CMK (cell line): ENCODE results near the gene NEIL1.

Experiments
- DNase-seq: peaks from one replicate; pipeline ENCODE4 v3.0.0-alpha.2; 2010; ENCODE audit warnings: low read depth

The NEIL1 gene

DNA sequence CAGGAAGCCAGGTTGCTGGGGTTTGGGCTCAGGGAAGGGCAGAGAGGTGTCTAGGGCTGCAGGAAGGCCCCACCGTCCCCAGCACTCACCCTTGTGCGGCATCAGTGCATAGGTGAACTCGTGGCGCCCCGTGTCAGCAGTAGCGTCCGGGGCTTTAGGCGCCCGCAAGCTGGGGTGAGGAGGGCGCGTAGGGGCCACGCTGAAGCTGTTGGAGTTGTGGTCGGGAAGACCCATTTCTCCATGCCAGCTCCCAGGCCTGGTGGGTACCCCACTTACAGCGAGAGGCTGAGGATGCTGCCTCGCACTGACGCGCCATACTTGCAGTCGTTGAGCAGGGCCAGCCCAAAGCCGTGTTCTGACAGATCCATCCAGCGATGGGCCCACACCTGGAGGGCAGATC lies 9.7 kb downstream of the NEIL1 start:
- no peak for DNase-seq

DNA sequence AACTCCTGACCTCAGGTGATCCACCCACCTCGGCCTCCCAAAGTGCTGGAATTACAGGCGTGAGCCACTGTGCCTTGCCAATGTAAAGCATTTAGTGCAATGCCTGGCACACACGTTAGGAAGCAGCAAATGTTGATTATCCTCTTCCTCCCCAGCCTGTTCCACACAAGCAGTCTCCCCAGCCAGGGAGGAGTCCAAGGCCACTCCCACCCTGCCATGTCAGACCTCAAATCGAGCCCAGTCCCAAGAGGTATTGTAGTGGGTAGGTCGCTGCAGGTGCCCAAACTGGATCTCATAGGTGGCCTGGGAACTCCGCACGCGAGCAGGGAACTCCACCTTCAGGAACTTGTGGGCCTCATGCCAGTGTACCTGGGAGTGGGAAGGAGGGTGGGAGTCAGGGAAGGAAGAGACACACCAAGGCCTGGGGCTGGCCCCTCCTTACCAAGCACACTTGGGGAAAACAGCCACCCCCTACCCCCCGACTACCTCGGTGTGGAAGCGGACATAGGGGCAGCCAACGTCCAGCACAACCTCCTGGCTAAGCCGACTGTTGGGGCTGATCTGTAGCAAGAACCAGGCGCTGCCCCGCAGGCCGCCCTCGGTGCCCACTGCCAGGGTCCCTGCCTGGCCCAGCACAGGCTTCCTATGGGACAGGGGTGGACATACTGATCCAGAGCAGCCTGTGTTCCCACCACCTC lies 11.3 kb downstream of the NEIL1 start:
- DNase-seq, result no peak

DNA sequence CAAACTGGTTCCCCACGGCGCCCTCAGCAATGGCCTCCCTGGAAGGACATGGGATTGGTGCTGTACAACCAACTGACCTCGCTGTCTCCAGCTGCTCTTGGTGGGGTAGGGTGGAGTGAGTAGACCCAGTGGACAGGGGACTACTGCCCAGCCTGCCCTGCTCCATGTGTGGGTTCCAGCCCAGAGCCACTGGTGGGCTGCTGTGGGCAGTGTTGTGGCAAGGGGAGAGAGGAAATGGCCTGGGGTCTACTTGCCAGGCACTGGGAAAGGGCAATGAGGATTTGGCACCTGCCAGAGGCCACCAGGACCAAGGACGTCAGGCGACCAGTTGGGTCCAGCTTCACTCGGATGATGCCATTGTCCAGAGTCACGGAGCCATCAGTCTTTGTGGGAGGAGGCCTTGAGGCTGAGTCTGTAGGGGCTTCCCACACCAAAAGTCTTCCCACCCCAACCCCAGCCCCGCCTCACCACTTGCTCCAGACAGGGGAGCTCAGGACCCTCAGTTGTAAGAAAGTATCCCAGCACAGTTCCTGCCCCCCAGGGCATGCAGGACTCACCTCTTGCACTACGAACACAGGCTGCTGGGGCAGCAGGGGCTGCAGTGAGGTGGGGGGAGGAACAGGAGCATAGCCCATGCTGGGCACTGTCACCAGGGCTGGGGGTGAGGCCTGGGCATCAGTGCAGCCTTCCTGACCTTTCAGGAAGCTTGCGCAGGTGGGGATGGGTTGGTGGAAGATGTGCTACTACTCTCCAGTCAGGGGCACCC lies 12.1 kb downstream of the NEIL1 start:
- no peak for DNase-seq

DNA sequence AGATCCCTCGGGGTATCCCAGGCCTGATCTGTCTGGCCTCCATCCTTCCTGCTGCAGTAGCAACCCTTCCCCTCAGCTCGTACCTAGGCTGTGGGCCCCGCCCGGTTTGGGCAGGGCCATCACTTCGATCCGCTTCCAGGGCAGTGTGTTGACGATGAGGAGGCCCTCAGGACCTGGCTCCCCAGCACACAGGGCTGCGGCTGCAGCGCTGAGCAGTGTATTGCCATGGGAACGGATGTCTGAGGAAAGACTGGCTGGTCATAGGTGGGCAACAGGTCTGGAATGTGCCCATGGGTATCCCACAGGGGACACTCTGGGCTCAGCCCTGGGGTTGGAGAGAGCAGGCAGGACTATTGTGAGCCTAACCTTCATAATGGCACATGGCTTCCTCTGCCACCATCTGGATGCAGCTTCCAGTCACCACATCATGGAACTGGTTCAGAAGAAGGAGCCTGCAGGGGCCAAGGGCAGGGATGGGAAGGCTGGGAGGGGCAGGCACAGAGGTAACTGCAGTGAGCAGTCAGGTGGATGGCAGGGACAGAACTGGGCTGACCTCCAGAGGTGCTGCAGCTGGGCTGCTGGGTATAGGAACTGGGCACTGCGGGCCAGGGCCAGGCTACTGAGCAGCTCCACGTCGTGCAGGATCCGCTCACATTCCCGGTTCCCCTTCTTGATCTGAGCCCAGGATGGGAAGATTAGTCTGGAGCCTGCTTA lies 12.9 kb downstream of the NEIL1 start:
- DNase-seq, result no peak

DNA sequence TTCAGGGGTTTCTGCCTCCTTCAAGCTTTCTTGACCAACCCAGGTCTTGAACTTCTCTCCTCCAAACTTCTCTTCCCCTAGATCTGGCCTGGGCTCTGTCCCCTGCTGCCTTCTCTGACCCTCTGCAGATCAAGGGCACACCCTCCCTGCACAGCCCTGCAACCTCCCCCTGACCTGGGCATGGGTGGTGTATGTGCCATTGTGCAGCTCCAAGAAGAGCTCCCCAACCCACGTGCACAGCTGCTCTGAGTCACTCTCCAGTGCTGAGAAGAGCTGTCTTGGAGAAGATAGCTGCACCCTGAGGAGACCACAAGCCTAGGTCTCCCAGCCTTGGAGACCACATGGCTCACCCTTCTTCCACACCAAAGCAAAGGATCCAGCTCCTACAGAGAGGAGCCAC lies 13.6 kb downstream of the NEIL1 start:
- DNase-seq, result no peak

DNA sequence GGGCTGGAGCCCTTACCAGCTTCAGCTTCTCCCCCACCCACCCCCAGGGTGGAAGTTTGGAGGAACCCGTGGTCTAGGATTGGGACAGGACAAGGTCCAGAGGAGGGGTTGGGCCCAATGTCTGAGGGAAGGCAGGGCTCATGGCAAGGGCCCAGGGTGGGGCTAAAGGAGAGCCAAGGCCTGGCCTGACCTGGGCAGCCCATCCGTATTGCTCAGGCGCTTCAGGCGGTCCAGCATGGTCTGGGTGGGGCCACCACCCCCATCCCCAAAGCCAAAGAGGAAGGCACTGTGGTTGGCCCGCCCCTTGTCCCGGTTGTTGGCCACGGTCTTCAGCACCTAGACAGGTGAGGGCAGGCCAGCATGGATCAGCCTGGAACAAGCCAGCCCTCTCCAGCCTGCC lies 14.0 kb downstream of the NEIL1 start:
- no peak for DNase-seq

DNA sequence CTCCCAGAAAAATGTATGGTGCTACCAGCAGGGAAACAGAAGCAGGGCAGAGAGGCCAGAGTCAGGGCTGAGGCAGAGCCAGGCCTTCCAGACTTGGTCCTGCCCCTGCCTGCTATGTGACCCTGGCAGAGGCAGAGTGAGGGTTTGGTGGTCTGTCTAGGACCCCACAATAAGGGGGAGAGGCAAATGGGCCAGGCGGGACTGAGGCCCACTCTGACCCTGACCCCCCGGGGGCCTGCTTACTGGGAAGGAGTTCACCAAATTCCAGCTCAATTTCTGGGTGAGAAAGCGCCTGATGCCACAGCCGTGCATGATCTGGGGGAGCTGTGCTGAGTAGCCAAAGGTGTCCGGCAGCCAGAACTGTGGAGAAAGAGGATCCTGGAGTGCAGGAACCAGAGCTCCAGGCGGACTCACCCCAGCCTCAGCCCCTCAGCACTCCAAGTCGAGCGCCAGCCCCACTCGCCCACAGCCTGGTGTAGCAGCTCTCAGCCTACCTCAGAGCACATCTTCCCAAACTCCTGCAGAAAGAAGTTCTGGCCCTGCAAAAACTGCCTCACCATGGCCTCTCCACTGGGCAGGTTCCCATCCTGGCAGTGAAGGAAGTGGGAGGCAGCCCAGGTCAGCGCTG lies 14.6 kb downstream of the NEIL1 start:
- no peak for DNase-seq

DNA sequence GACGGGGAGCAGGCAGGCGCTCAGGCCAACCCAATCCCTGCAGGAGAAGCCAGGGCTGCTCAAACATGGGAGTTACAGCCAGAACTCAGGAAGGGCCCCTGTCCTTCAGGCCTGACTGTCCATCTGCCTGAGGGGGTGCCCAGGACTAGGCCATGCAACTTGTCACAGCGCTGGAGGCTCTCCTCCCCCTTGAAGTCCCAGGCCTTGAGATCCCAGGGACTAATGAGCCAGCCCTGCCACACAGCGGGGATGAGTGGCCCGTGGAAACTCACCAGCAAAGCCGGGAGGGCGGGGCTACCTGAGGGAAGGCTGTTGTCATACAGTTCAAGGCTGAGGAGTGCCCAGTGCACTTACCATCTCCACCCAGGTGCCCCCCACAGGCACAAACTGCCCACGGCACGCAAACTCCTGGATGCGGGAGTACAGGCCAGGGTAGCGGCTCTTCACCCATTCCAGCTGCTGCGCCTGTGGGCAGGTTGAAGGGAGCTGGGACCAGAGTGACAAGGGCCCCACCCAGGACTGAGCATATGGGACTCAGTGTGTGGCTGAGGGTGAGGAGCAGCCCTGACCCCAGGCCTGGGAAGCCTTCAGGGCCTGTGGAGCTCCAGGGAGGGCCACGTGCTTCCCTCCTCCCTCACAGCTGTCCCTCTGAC lies 15.3 kb downstream of the NEIL1 start:
- no peak for DNase-seq

DNA sequence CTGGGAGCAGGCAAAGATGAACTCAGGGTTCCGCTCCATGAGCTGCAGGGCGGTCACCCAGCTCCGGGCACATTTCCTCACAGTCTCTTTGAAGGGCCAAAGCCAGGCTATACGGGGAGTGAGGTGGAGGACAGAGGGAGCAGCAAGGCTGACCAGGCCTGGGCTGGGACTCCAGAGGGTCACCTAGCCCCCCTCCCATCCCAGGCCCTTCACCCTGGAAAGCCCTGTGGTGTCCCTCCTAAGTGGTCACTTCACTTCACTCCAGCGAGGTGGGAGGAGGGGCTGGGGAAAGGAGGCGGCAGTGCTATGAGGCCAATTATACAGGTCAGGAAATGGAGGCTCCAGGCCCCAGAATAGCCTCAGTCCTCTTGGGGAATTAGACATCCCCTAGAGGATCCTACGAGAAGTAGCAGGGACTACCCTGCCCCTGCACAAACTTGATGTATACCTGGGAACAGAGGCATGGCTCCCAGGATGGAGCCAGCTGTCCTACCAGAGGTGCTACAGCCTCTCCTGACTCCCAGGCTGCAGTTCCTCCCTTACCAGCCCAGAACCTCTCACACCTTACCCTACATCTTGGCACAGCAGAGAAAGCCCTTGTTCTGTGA lies 15.9 kb downstream of the NEIL1 start:
- DNase-seq, result no peak

DNA sequence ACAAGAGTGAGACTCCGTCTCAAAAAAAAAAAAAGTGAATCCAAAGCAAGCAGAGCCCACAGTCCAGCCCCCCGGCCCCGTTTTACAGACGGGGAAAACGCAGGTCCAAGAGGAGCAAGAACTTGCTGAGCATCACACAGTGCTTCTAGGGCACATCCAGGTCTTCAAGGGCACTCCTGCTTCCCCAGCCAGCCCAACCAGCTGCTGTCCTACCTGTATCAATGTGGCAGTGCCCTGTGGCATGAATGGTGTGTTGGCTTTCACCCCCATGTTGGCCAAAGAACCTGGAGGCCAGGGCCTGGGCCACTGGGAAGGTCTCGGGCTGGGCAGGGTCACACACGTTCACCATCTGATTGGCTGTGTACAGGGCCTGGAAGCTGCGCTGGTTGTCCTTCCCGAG lies 16.9 kb downstream of the NEIL1 start:
- no peak for DNase-seq

DNA sequence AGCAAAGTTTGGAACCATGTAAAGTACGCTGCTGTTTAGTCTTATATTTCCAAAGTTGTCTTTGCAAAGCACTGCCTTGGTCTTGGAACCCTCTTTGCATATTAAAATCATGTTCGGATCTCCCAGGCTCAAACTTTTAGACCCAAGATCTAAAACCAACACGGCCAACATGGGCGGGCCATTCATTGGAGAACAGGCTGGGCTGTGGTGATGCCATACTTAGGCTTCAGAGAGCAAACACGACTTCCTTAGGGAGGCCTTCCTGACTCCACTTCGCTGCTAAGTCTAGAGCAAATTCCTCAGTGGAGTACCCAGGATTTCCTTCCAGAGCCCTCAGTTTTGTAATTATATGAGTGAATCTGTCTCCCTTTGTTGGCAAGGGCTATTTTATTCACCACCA lies 18.0 kb downstream of the NEIL1 start:
- DNase-seq, result no peak

DNA sequence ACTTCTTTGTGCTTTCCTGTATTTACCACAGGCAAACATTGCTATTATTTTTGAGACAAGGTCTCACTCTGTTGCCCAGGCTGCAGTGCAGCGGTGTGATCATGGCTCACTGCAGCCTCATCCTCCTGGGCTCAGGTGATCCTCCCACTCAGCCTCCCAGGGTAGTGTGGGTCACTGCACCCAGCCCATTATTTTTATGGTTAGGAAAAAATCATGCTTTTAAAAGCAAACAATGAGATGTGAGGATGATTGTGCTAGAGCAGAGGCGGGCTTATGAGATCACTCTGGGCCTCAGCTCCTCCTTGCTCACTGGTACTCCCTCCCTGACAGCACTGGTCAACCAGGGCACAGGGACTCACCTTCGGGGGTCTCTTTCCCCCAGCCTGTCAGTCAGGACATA lies 19.3 kb downstream of the NEIL1 start:
- no peak for DNase-seq

DNA sequence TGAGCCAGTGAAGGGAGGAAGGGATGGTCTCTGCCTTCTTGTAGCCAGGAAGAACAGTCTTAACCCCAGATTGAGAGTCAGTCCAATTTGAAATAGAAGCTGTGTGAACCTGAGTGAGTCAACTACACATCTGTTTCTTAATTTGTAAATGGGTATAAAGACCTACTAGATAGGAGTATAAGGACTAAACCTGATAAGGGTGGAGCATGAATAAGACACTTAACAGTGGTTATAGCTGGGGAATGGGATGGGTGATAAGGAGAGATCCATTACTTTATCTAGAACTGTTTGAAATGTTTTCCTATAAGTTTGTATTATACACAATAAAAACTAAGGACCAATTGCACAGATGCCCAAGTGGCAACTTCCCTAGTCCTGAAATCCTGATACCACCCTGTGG lies 20.2 kb downstream of the NEIL1 start:
- no peak for DNase-seq

DNA sequence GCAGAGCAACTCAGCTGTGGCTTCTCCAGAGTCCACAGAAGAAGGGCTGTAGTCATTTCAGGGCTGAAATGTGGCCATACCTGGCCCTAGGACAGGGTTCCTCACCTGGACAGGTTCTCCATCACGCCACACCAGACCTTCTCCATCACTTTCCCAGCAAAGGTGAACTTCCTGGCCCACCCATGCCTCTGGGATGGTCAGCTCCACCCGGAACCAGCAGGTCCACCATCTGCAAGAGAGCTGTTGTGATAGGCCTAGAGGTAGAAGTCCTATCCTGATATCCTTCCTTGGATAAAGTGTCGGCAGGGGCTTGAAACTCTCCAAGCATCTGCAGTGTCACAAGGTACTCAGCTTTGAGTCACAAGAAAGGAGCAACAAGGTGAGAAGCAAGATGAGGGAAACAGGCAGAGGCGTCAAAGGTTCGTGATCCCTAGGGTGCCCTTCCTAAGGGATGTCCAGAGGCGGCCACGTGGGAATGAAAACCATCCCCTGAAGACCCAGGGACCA lies 20.6 kb downstream of the NEIL1 start:
- DNase-seq, result no peak

DNA sequence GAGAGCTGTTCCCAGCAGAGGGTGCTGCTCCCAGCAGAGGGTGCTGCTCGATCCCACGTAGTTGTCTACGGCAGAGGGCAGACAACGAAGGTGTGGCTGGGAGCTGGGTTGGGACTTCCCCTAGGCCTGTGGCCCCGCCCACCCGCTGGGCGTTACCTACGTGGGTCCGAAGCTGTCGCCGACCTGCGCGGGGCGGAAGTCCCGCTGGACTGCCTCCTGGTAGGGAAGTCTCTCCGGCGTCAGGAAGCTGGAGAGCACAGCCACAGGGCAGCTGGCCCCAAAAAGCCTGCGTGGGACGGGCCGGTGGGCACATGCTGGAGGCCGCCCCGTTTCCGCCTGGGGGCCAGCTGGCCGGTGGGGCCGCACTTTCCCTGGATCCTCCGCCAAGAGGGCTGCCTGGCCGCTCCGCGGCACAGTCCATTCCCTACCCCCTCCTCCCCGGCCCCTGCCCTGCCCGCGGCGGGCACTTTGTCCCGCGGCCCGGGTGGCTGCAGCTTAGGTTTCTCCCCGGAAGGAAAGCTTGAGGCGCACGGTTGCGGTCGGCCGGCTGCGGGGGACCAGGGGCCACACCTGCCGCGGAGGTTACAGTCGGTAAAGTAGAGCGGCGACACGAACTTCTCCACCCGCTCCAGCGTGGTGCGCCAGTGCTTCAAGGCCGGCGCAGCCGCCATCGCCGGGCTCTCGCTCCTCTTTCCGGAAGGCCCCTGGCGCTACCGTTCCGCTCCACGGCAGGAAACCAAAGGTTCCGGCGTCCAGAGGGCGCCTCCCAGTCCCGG lies 21.3 kb downstream of the NEIL1 start, which contains the start of gene MAN2C1:
Gene MAN2C1, minus strand, starts transcription at position 695 of the 776 bp plus-strand sequence. Its CDS starts 24 bp downstream, at position 671.
- DNase-seq, result peak; percentile 99

DNA sequence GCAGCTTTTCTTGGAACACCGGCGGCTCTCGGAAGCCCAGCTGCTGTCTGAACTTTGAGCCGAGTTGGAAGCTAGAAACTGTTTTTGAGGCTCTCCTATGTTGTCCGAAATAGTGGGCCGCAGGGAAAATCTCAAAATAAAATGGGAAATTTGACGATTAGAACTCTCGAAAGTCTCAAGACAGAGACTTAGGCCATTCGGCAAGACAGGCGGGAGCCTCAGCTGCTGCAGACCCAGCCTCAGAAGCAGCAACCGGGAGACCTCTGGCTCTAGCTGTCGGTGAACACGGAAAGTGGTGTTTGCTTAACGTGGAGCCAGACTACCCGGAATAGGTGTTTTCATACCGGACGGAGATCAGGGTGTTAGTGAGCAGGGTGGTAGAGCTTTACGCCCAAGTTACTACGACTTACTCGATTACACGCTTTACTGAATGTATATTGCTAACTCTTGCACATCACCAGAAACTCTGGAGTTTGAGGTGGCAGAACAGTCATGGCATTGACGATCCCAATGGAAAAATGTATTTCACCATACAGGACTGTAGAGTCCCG lies 21.9 kb downstream of the NEIL1 start:
- DNase-seq, result no peak

DNA sequence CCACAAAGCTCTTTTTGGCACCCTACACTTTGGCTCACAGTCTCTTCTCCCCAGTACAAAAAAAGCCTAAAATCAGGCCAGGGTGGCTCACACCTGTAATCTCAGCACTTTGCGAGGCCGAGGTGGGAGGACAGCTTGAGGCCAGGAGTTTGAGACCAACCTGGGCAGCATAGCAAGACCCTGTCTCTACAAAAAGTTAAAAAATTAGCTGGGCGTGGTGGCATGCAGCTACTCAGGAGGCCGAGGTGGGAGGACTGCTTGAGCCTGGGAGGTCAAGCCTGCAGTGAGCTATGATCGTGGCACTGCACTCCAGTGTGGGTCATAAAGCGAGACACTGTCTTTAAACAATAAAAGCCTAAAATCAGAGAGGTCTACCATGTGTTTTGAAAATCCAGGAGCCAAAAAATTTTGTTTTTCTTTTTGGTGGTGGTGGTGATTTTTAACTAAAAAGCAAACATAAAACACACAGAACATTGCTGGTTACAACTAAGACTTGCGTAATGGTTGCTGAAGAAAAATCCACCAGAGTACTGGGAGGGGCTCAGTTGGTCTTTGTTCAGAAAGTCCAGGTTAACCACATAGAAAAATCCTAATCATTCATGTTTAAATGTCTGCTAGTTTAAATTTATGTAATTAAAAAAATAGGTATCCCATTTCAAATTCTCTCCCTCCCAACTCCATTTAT lies 23.2 kb downstream of the NEIL1 start:
- DNase-seq, result no peak

DNA sequence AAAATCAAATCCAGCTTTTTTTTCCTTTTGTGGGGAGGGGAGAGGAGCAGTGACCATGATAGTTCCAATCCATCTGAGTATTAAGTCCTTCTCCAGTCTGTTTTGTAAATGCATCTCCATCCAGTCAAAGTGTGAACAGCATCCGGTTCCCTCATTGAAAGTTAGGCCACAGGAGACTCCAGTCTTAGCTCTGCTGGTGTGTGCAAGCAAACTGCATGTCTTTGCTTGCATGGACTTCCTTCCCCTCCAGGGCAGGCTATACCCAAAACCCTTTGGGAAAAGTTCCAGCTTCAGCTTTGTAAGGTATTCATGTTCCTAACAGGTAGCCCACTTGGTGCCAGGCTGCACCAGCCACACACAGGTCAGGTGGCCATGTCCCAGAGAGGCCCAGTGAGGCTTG lies 24.6 kb downstream of the NEIL1 start:
- DNase-seq, result no peak

DNA sequence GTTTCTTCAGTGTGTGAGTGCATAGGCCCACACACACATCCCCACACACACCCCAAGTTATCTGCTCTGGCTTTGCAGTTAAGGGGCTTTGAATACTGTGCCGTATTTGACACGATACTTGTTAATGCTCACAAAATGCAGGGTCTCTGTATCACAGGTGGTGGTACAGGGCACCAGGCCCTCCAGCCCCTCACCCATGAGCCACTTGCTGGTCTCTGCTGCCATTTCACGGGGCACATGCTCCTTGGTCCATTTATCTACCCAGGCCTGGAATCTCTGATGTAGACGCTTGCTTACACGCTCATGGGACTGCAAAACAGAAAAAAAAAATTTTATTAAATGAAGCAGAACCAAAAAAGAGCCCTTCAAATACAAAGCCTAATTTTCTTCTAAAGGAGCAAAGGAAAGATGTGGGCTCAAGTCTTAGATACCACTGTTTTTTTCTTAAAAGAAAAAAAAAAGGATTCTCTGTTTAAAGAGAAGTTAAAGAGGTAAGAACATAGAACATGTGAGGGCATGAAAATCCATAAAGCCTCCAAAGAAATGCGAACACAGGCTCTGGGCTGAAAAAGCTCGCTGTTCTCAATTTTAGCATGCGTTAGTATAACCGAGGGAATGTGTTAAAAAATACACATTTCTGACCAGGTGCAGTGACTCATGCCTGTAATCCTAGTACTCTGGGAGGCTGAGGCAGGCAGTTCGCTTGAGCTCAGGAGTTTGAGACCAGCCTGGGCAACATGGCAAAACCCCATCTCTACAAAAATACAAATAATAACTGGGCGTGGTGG lies 25.3 kb downstream of the NEIL1 start:
- DNase-seq, result no peak
